ENCODE data around the gene ATP9A.

Gene ATP9A

DNA sequence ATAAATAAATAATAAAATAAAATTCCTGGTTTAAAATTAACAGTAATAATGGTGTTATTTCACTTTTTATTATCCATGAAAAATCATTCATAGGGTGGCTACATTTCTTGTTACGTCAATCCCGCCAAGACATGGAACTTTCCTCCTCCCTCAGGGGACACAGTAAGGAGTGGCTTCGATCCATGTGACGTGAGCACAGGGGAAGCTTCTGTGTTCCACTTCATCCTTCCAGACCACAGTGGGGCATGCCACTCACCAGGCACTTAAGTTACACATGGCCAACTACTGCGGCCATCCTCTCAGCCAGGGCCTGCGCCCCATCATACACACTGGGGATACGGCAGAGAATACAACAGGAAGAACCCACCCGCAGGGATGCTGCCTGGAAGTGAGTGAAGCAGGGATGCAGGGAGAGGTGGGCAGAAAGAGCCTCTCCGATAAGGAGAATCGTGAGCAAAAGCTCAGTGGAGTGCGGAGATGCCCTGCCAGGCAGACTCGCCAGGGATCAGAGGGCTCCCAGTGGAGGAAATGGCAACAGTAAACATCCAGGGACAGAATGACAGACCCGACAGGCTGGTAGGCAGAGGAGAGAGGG, 75.3 kb downstream of the ATP9A start:
- Histone ChIP-seq H4K20me1 (ENCODE audit: insufficient read depth, low read length) (no peaks in the 10 kb centered on the region), H3K9ac (ENCODE audit: low read length) (no peak overlapping the region), H3K4me1 (ENCODE audit: insufficient read depth, low read length, severe bottlenecking) (no peaks in the 10 kb centered on the region)

DNA sequence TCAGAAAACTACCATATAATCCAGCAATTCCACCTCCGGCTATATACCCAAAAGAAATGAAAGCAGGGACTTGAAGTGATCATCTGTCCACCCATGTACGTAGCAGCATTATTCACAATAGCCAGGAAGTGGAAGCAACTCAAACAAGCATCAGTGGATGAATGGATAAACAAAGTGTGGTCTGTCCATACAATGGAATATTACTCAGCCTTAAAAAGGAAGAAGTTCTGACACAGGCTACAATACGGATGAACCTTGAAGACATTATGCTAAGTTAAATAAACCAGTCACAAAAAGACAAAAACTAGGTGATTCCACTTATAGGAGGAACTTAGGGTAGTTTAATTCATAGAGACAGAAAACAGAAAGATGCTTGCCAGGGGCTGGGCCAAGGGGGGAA, 76.5 kb downstream of the ATP9A start:
- Histone ChIP-seq H3K27me3 (ENCODE audit: insufficient read depth, low read length) (peaks cover 4% of the 10 kb centered on the region; the same call in 1 of the 2 replicates), H3K4me2 (ENCODE audit: low read length) (no peak overlapping the region), H3K4me1 (ENCODE audit: insufficient read depth, low read length, severe bottlenecking) (no peaks in the 10 kb centered on the region), H2AFZ (ENCODE audit: low read length) (no peak overlapping the region), H3K4me3 (ENCODE audit: low read depth, low read length, poor library complexity, severe bottlenecking) (no peak overlapping the region), H3K36me3 (ENCODE audit: insufficient read depth, low read length) (no peaks in the 10 kb centered on the region), H4K20me1 (ENCODE audit: insufficient read depth, low read length) (no peaks in the 10 kb centered on the region), H3K9ac (ENCODE audit: low read length) (no peak overlapping the region), H3F3A (ENCODE audit: insufficient read depth, low read length) (no peaks in the 10 kb centered on the region), H3K9me2 (ENCODE audit: low read depth, low read length) (no peaks in the 10 kb centered on the region), H3K9me3 (ENCODE audit: low read length) (no peaks in the 10 kb centered on the region), H3K27ac (ENCODE audit: low read depth, low read length, poor library complexity, severe bottlenecking) (no peak overlapping the region), H3K79me2 (ENCODE audit: insufficient read depth, low read length) (no peaks in the 10 kb centered on the region)
- TF ChIP-seq EZH2 (IDR thresholded peaks at IDR 0.05; ENCODE audit: borderline replicate concordance, low read length) (no peak), CTCF (IDR thresholded peaks at IDR 0.05; ENCODE audit: low read length) (no peak)

More for the DNA sequence above, 75.3 kb downstream of the ATP9A start:
- H3K4me2 ChIP-seq (ENCODE audit: low read length): no peak overlapping the region
- no peaks in the 10 kb centered on the region for H3F3A ChIP-seq (ENCODE audit: insufficient read depth, low read length)
- H3K4me3 ChIP-seq (ENCODE audit: low read depth, low read length, poor library complexity, severe bottlenecking): no peak overlapping the region
- H3K9me2 ChIP-seq (ENCODE audit: low read depth, low read length): no peaks in the 10 kb centered on the region
- no peaks in the 10 kb centered on the region for H3K79me2 ChIP-seq (ENCODE audit: insufficient read depth, low read length)
- H3K36me3 ChIP-seq (ENCODE audit: insufficient read depth, low read length): no peaks in the 10 kb centered on the region
- no peaks in the 10 kb centered on the region for H3K9me3 ChIP-seq (ENCODE audit: low read length)
- H3K27me3 ChIP-seq (ENCODE audit: insufficient read depth, low read length): peaks cover 4% of the 10 kb centered on the region; the same call in 1 of the 2 replicates
- H3K27ac ChIP-seq (ENCODE audit: low read depth, low read length, poor library complexity, severe bottlenecking): no peak overlapping the region
- H2AFZ ChIP-seq (ENCODE audit: low read length): no peak overlapping the region
- TF ChIP-seq CTCF (IDR thresholded peaks at IDR 0.05; ENCODE audit: low read length) (no peak), EZH2 (IDR thresholded peaks at IDR 0.05; ENCODE audit: borderline replicate concordance, low read length) (no peak)

DNA sequence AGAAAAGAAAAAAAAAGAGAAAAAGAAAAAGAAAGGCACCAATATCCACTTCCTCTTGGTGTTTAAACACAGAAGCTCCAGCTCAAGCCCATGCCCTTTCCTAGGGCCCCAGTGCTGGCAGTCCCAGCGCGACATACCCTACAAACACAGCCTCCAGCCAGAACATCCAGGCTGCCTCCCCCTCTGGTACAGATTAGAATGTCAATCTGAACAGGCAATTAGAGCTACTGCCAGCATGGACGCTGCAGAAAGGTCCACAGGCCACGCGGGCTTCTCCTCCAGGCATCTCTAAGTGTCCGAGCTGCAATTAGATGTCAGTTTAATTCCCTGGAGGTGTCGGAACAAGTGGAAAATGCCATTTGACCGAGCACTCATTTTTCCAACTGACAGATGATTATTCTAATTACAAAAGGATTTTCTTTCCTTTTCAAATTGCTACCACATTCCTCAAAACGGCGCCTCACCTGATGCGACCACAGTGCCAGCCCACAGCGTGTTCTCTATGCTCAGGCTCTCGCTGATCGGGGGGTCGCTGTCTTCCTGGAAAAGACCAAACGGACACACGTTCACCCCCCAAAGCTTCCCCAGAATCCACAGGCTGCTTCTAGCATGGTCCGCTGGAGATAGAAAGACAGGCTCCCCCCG, 79.5 kb downstream of the ATP9A start:
- Histone ChIP-seq H3F3A (ENCODE audit: insufficient read depth, low read length) (no peaks in the 10 kb centered on the region), H3K27ac (ENCODE audit: low read depth, low read length, poor library complexity, severe bottlenecking) (no peak overlapping the region), H3K4me1 (ENCODE audit: insufficient read depth, low read length, severe bottlenecking) (no peaks in the 10 kb centered on the region), H4K20me1 (ENCODE audit: insufficient read depth, low read length) (no peaks in the 10 kb centered on the region), H3K27me3 (ENCODE audit: insufficient read depth, low read length) (0 out of 2 replicates have a peak, but pooled peaks cover 4% of the 10 kb centered on the region), H3K9ac (ENCODE audit: low read length) (no peak overlapping the region), H3K79me2 (ENCODE audit: insufficient read depth, low read length) (no peaks in the 10 kb centered on the region), H3K4me2 (ENCODE audit: low read length) (no peak overlapping the region), H3K9me2 (ENCODE audit: low read depth, low read length) (no peaks in the 10 kb centered on the region), H3K4me3 (ENCODE audit: low read depth, low read length, poor library complexity, severe bottlenecking) (no peak overlapping the region), H3K9me3 (ENCODE audit: low read length) (no peaks in the 10 kb centered on the region), H3K36me3 (ENCODE audit: insufficient read depth, low read length) (no peaks in the 10 kb centered on the region), H2AFZ (ENCODE audit: low read length) (no peak overlapping the region)
- TF ChIP-seq CTCF (IDR thresholded peaks at IDR 0.05; ENCODE audit: low read length) (no peak), EZH2 (IDR thresholded peaks at IDR 0.05; ENCODE audit: borderline replicate concordance, low read length) (no peak)
